ENCODE results near the gene CRHR2.

CRHR2 gene

GRCh38 chr7:30706316-30706715, 24.1 kb upstream of the CRHR2 start:
- no peak for DNase-seq

DNA sequence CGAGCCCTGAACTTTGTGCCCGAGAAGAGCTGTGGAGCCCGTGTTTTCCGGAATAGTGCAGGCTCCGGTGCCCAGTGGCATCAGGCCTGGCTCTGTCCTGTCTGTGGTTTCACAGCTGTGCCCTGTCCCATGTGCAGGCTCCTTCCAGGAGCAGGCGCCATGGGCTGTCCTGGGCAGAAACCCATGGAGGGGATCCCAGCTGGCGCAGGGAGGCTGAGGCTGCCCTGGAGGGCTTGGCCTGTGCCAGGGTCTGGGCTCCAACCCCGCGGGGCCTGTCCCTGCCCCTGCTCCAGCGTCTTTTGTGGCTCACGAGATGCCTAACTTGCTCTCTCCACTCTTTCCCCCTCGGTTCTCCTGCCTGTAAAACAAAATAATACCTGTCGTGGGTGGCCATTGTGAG, 23.3 kb upstream of the CRHR2 start:
- no peak for DNase-seq

GRCh38 chr7:30705008-30705407, 22.8 kb upstream of the CRHR2 start:
- no peak for DNase-seq

DNA sequence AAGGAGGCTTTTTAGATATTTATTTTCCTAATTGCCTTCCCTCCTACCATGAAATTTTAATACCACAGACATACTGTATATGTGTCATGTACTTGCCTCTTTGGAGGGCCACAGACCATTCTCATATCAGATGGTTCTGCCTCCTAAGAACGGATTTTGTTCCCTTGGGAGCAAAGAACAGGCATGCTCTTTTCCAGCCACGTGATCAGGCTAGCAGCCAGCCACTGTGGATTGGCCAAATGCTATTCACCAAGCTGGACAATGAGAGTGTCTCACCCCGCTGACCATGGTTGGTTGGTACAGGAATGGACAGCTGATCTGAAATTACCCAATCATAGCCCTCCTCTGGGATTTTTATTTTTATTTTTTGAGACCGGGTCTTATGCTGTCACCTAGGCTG, 21.5 kb upstream of the CRHR2 start:
- no peak for DNase-seq

- DNase-seq = no peak
Observed at GRCh38 chr7:30702200-30702599, 19.9 kb upstream of the CRHR2 start.

DNA sequence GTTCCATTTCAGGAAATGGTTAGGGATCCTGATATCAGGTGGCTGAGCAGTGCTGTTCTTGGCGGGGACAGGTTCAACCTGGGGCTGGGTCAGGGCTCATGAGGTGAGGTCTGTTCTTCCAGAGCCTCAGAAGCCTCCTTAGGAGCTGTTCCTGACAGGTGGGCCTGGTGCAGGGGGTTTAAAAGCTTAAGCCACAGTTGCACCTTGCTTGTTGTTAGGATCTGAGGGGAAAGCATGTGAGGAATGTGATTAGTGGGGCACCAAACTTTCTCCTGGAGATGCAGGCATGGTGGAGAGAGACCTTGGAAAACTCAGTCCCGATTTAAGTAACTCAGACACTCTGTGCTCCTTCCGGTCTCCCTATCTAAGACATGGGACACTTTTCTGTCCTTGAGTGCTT, 18.7 kb upstream of the CRHR2 start:
- DNase-seq = no peak

GRCh38 chr7:30699706-30700495, 17.6 kb upstream of the CRHR2 start:
- no peak for DNase-seq

DNA sequence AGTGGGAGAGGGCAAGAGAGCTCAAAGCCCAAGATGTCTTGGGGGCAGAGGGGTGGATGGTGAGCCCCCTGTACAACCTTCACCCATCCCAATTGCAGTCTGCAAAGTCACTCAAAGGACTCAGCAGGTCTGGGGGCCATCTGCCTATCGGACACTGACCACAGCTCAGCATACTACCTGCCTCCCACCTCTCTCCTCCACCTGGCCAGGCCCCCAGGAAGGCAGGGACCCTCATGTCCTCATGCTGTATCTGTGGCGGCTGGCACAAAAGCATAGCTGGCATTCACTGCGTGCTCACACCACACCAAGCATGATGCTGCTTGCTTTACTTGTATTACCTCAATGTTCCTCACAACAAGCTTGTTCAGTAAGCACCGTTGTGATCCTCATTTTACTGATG, 16.2 kb upstream of the CRHR2 start:
- DNase-seq = no peak

- no peak for DNase-seq
Observed at GRCh38 chr7:30697719-30698460, 15.6 kb upstream of the CRHR2 start.

DNA sequence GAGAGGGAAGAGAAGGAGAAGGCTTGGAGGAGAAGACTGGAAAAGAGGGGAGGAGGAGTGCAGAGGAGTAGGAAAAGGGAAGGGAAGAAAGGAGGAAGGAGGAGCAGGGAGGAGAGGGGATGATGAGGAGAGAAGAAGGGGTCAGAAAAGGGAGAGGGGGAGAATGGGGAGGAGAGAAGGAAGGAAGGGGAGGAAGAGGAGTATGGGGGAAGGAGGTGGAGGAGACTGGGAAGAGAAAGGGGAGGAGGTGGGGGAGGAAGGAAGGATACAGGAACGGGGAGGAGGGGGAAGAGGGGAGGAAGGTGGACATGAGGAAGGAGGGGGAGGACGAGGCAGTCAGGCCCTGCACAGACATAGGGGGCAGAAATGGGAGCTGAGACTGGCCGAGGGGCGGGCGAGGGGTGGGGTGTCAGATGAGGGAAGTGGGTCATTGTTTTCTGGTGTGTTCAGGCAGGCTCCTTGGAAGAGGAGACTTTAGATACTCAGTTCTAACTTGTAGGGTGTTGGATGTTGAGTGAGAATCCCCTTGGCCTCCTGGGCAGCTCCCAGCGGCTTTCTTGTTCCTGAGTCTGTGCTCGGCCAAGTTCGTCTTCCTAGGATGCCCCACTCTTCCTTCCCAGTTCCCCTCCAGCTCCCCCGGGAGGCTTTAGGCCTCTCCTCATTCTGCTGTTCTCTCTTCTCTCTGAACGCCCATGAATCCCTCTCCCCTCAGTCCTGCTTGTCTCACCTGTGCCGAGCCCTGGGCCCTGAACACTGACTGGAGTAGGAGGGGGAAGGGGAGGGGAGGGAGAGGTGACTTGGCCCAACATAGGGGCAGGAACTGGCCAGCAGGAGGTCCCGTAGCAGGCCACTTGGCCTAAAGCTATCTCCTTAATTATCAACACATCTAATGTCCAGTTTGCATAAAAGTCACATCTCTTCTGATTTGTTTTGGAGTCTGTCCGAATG, 12.8 kb upstream of the CRHR2 start:
- no peak for DNase-seq

DNA sequence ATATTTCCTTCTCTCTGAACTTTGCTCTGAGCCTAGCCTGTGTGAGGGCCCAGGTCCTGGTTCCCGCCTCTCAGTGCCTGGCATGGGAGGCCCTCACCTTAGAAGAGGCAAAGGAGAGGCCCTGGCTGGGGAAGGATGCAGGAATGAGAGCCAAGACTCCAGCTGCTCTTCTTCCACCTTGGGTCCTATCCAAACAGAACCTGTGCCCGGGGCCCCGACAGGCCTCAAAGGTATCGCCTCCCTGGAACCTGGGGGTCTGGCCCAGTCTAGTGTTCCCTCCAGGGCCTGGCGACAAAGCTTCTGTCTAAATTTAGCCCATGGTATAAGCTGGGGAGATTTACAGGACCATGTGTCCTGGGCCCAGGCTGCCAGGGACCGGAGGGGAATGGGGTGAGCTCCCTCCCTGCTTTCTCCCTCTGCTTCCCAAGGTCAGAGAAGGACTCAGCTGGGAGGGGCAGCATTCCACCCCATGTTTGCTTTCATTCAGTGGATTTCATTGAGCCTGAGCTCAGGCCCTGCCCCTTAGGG, 12.0 kb upstream of the CRHR2 start:
- no peak for DNase-seq

DNA sequence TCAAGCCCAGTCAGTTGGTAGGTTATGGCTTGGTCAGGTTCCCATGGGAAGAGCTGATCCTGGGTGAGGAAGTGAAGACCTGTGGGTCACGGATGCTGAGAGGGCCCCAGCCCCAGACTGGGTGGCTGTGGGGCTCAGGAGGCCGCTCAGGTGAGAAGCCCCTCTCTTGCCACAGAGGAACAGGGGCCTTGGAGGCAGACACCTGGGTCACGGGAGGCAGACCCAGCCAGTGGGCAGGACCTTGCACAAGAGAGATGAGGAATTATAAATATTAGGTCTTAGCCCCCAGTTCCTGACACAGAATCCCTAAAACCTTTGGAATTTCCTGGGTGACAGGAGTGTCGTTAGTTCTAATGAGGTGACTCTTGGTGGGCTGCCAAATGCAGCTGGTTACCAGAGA, 10.6 kb upstream of the CRHR2 start:
- DNase-seq = no peak

GRCh38 chr7:30692438-30692837, 10.2 kb upstream of the CRHR2 start:
- DNase-seq = no peak

- no peak for DNase-seq
Observed at GRCh38 chr7:30690011-30690410, 7.8 kb upstream of the CRHR2 start.

DNA sequence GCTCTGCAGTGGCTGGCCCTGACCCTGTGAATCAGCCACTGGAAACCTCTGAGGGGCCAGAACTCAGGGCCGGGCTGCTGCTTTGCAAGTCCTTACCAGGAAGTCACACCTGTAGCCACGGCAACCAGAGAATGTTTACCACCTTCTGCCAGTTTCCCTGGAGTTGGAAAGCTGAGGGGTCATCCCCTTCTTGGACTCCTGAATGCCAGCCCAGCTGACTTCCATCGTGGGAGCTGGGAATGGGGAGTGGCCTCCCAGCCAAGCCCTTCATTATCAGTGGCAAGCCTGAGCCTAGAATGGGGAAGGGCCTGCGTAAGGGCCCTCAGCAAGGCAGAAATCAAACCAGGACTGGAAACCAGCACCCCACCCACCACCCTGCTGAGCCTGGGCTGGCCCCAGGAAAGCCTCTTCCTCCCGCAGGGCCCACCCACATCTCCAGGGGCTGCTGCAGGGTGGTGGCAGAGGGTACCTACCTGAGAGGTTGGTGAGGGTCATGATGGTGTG, 6.5 kb upstream of the CRHR2 start:
- DNase-seq = no peak

- DNase-seq = no peak
Observed at GRCh38 chr7:30687604-30688003, 5.3 kb upstream of the CRHR2 start.

- no peak for DNase-seq
Observed at GRCh38 chr7:30684351-30684750, 2.1 kb upstream of the CRHR2 start.

DNA sequence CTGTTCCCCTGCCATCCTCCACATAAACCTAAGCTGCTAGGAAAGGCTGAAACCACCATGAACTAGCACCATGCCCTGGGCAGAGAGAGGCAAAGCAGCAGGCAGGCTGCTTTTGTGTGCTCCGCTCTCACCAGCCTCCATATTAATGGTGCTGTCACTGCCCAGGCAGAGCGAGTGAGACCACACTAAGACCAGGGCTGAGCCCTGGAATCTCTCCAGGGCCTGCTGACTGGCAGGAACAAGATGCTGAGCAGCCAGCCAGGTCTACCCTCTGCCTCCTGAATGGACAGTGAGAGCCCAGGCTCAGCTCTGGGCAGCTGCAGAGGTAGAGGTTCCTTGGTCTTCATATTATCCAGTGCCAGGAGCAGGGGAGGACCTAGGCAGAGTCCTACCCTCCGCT, 1.6 kb upstream of the CRHR2 start:
- no peak for DNase-seq

DNA sequence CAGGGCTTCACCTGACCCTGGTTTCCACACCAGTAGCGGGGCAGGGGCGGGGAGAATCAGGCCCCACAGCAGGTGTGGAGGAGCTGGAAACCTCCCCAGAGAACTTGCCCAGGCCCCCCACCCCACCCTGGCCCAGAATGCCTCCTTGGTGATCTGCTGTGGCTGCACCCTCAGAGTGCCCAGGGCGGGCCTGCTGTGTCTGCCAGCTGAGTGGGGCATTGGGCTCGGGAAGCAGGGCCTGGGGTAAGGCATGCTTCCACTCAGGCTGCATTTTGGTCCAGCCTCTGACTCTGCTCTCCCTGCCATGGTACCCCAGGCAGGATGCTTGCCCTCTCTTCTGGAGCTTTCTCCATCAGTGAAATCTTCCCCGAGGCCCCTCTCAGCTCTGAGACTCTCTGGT, 1.1 kb upstream of the CRHR2 start:
- no peak for DNase-seq

GRCh38 chr7:30681815-30682211, 443 bp downstream of the CRHR2 start:
- DNase-seq = no peak

GRCh38 chr7:30681331-30681797, 892 bp downstream of the CRHR2 start:
- DNase-seq = no peak

- no peak for DNase-seq
Observed at GRCh38 chr7:30679664-30680063, 2.6 kb downstream of the CRHR2 start.

GRCh38 chr7:30678805-30679204, 3.5 kb downstream of the CRHR2 start:
- no peak for DNase-seq
